Liver (tissue), 9 donors: ENCODE results near the gene MYO5C. TPM values are rescaled to one million over a fixed set of nuclear protein-coding genes. Genes with fewer than 3 reads are reported as not detected.

Experiments used
- DNase-seq: peaks from one replicate; pipeline ENCODE4 v3.0.0-alpha.2; 2017; ENCODE audit warnings: low spot score
- H3K27ac ChIP-seq, 2 donors: one replicate each; pipeline ENCODE4 v1.7.0; 2013; ENCODE audit warnings: inconsistent platforms in 2 of 2, low read length in 2 of 2, control low read depth in 1 of 2, low read depth in 1 of 2, mild to moderate bottlenecking in 1 of 2
- H3K27me3 ChIP-seq, 4 donors: one replicate each; pipeline versions ENCODE4 v1.6.1 to v1.7.0; 2013; ENCODE audit warnings: low read length in 3 of 4, inconsistent platforms in 1 of 4, mild to moderate bottlenecking in 1 of 4, moderate library complexity in 1 of 4; ENCODE audit not compliant: control insufficient read depth in 4 of 4, insufficient read depth in 4 of 4
- H3K36me3 ChIP-seq, 4 donors: one replicate each; pipeline versions ENCODE4 v1.6.1 to v1.7.0; 2013; ENCODE audit warnings: low read length in 3 of 4, mild to moderate bottlenecking in 3 of 4, low read depth in 1 of 4, moderate library complexity in 1 of 4; ENCODE audit not compliant: control insufficient read depth in 4 of 4, insufficient read depth in 3 of 4
- H3K4me1 ChIP-seq, 4 donors: one replicate each; pipeline versions ENCODE4 v1.6.1 to v1.7.0; 2013; ENCODE audit warnings: low read length in 3 of 4, mild to moderate bottlenecking in 3 of 4, moderate library complexity in 1 of 4; ENCODE audit not compliant: control insufficient read depth in 4 of 4, insufficient read depth in 4 of 4
- H3K4me3 ChIP-seq, 3 donors: one replicate each; pipeline versions ENCODE4 v1.6.1 to v1.7.0; 2013; ENCODE audit warnings: low read length in 3 of 3, control low read depth in 1 of 3, low read depth in 1 of 3, mild to moderate bottlenecking in 1 of 3
- H3K9ac ChIP-seq, 2 donors: one replicate each; pipeline ENCODE4 v1.7.0; 2013; ENCODE audit warnings: low read length in 2 of 2, mild to moderate bottlenecking in 2 of 2, moderate library complexity in 2 of 2, control low read depth in 1 of 2, low read depth in 1 of 2
- H3K9me3 ChIP-seq, 4 donors: one replicate each; pipeline versions ENCODE4 v1.6.1 to v1.7.0; 2013; ENCODE audit warnings: low read length in 3 of 4; ENCODE audit not compliant: control insufficient read depth in 4 of 4
- EGR1 ChIP-seq, 2 donors: IDR thresholded peaks; 2 replicates each; pipeline ENCODE4 v1.6.1; 2016 to 2018; ENCODE audit warnings: antibody characterized with exemption in 2 of 2, low read depth in 2 of 2
- FOXA1 ChIP-seq: IDR thresholded peaks from 2 replicates; pipeline ENCODE4 v1.6.1; 2016; ENCODE audit warnings: antibody characterized with exemption
- FOXA2 ChIP-seq: IDR thresholded peaks from 2 replicates; pipeline ENCODE4 v1.6.1; 2016; ENCODE audit warnings: antibody characterized with exemption
- GABPA ChIP-seq, 2 donors: IDR thresholded peaks in 1 of 2; conservative IDR thresholded peaks in 1 of 2; 2 replicates each; pipeline ENCODE4 v1.6.1; 2016; ENCODE audit warnings: antibody characterized with exemption in 2 of 2, mild to moderate bottlenecking in 1 of 2, moderate library complexity in 1 of 2
- HNF4A ChIP-seq, 2 donors: conservative IDR thresholded peaks; 2 replicates each; pipeline ENCODE4 v1.6.1; 2016; ENCODE audit warnings: antibody characterized with exemption in 2 of 2, mild to moderate bottlenecking in 2 of 2
- HNF4G ChIP-seq: IDR thresholded peaks from 2 replicates; pipeline ENCODE4 v1.6.1; 2016; ENCODE audit warnings: antibody characterized with exemption
- JUND ChIP-seq, 2 donors: IDR thresholded peaks; 2 replicates each; pipeline ENCODE4 v1.6.1; 2016; ENCODE audit warnings: antibody characterized with exemption in 2 of 2
- NR2F2 ChIP-seq: IDR thresholded peaks from 2 replicates; pipeline ENCODE4 v1.6.1; 2016; ENCODE audit warnings: antibody characterized with exemption
- RAD21 ChIP-seq, 2 donors: IDR thresholded peaks; 2 replicates each; pipeline ENCODE4 v1.6.1; 2016; ENCODE audit warnings: antibody characterized with exemption in 2 of 2, mild to moderate bottlenecking in 2 of 2
- REST ChIP-seq: IDR thresholded peaks from 2 replicates; pipeline ENCODE4 v1.6.1; 2016; ENCODE audit warnings: antibody characterized with exemption, mild to moderate bottlenecking
- RXRA ChIP-seq, 2 donors: IDR thresholded peaks; 2 replicates each; pipeline ENCODE4 v1.6.1; 2017 to 2018; ENCODE audit warnings: antibody characterized with exemption in 2 of 2, mild to moderate bottlenecking in 1 of 2
- TAF1 ChIP-seq: conservative IDR thresholded peaks from 2 replicates; pipeline ENCODE4 v1.6.1; 2016; ENCODE audit warnings: antibody characterized with exemption, mild to moderate bottlenecking
- YY1 ChIP-seq: IDR thresholded peaks from 2 replicates; pipeline ENCODE4 v1.6.1; 2016; ENCODE audit warnings: antibody characterized with exemption, mild to moderate bottlenecking
- ZBTB33 ChIP-seq: IDR thresholded peaks from 2 replicates; pipeline ENCODE4 v1.6.1; 2016; ENCODE audit warnings: antibody characterized with exemption
- WGBS: extraction: QIAGEN DNeasy Blood & Tissue Kit; methylation state at CpG from one replicate; pipeline ENCODE4 v1.1.7; 2013; 5-methylcytosine and 5-hydroxymethylcytosine counted together
- polyA plus RNA-seq, 2 donors: library from polyadenylated mRNA; stranded (reverse) in 1 of 2; unstranded in 1 of 2; fragments of 200-250 nt in 1 of 2; fragments of >200 nt in 1 of 2; fragmentation: Nextera tagmentation in 1 of 2; extraction: Ambion mirVana in 1 of 2; gene quantifications; one replicate each; pipeline versions ENCODE4 v1.2.1 to v1.2.3, GENCODE V29; 2013 to 2015
- total RNA-seq, 2 donors: library from RNA; depleted of rRNA; stranded (reverse); fragments of >200 nt; gene quantifications; one replicate each; pipeline ENCODE4 v1.2.3, GENCODE V29; 2014
- TF ChIP-seq, protein P1 (sequence below): IDR thresholded peaks from 2 replicates; pipeline ENCODE4 v1.6.1; 2016; ENCODE audit warnings: antibody characterized with exemption
- TF ChIP-seq, protein P2 (sequence below): IDR thresholded peaks from 2 replicates; pipeline ENCODE4 v1.6.1; 2016; ENCODE audit warnings: antibody characterized with exemption
- TF ChIP-seq, protein P3 (sequence below): fragments of 150-350 bp; IDR thresholded peaks from 2 replicates; pipeline ENCODE4 v1.5.1; 2017; ENCODE audit warnings: improper control_type of control experiment, low read depth, low read length; ENCODE audit not compliant: missing input control
- donor health status: healthy.
- donor health status: healthy.
- donor health status: healthy.
- donor health status: healthy.
- donor health status: healthy.

MYO5C gene
- total and polyA plus RNA-seq, 4 donors, result 1.9 to 8.6 (median 3.0) TPM

- TF ChIP-seq GABPA (IDR thresholded peaks at IDR 0.05 in 1 of 2, conservative IDR thresholded peaks at IDR 0.05 in 1 of 2), result no peak
- TF ChIP-seq REST, result no peak
- TF ChIP-seq, protein P1, sequence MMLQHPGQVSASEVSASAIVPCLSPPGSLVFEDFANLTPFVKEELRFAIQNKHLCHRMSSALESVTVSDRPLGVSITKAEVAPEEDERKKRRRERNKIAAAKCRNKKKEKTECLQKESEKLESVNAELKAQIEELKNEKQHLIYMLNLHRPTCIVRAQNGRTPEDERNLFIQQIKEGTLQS, result peak; percentile 31
- TF ChIP-seq RXRA (IDR thresholded peaks at IDR 0.05), result peak; percentile 7 to 35
- TF ChIP-seq, protein P2, sequence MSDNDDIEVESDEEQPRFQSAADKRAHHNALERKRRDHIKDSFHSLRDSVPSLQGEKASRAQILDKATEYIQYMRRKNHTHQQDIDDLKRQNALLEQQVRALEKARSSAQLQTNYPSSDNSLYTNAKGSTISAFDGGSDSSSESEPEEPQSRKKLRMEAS, result no peak
- TF ChIP-seq YY1, result no peak
- peak; percentile 73 to 79 for TF ChIP-seq JUND (IDR thresholded peaks at IDR 0.05)
- TF ChIP-seq HNF4G, result peak; percentile 25
- peak; percentile 28 to 46 for TF ChIP-seq HNF4A (conservative IDR thresholded peaks at IDR 0.05)
- no peak for TF ChIP-seq NR2F2
- TF ChIP-seq, protein P3, sequence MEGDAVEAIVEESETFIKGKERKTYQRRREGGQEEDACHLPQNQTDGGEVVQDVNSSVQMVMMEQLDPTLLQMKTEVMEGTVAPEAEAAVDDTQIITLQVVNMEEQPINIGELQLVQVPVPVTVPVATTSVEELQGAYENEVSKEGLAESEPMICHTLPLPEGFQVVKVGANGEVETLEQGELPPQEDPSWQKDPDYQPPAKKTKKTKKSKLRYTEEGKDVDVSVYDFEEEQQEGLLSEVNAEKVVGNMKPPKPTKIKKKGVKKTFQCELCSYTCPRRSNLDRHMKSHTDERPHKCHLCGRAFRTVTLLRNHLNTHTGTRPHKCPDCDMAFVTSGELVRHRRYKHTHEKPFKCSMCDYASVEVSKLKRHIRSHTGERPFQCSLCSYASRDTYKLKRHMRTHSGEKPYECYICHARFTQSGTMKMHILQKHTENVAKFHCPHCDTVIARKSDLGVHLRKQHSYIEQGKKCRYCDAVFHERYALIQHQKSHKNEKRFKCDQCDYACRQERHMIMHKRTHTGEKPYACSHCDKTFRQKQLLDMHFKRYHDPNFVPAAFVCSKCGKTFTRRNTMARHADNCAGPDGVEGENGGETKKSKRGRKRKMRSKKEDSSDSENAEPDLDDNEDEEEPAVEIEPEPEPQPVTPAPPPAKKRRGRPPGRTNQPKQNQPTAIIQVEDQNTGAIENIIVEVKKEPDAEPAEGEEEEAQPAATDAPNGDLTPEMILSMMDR, result no peak
- no peak for DNase-seq
- H3K9me3 ChIP-seq, result no peaks in the 10 kb centered on the region
- H3K27ac ChIP-seq, result no peak overlapping the region
- H3K4me1 ChIP-seq, result peaks cover 0 to 3% (median 0%) of the 10 kb centered on the region in 4 donors
- no peak overlapping the region for H3K9ac ChIP-seq
- WGBS, result 35% methylated on average over 8 of the region's 8 CpGs
- H3K27me3 ChIP-seq, result no peaks in the 10 kb centered on the region
- peaks cover 0 to 7% (median 3%) of the 10 kb centered on the region in 4 donors for H3K36me3 ChIP-seq
- H3K4me3 ChIP-seq, result no peak overlapping the region
Observed at GRCh38 chr15:52228921-52229320, 66.7 kb downstream of the MYO5C start.

GRCh38 chr15:52227456-52227855 is 68.1 kb downstream of the MYO5C start:
- H3K27ac ChIP-seq, result no peak overlapping the region
- 57% methylated on average over 5 of the region's 5 CpGs for WGBS
- H3K27me3 ChIP-seq, result no peaks in the 10 kb centered on the region
- H3K9ac ChIP-seq, result no peak overlapping the region
- no peaks in the 10 kb centered on the region for H3K9me3 ChIP-seq
- TF ChIP-seq, protein P1, result no peak
- TF ChIP-seq FOXA1, result no peak
- no peak for TF ChIP-seq REST
- no peak for TF ChIP-seq EGR1 (IDR thresholded peaks at IDR 0.05; ENCODE audit: low read depth in 2 of 2)
- TF ChIP-seq GABPA (IDR thresholded peaks at IDR 0.05 in 1 of 2, conservative IDR thresholded peaks at IDR 0.05 in 1 of 2), result no peak
- TF ChIP-seq YY1, result no peak
- TF ChIP-seq NR2F2, result no peak
- no peak for TF ChIP-seq FOXA2
- no peak for TF ChIP-seq ZBTB33
- peak; percentile 84 to 86 for TF ChIP-seq RAD21 (IDR thresholded peaks at IDR 0.05)
- no peak for TF ChIP-seq HNF4A (conservative IDR thresholded peaks at IDR 0.05)
- TF ChIP-seq, protein P3, result peak; percentile 79
- no peak for TF ChIP-seq JUND (IDR thresholded peaks at IDR 0.05)
- TF ChIP-seq HNF4G, result no peak
- no peak for TF ChIP-seq TAF1
- H3K36me3 ChIP-seq, result peaks cover 2 to 10% (median 6%) of the 10 kb centered on the region in 4 donors
- H3K4me3 ChIP-seq, result no peak overlapping the region
- DNase-seq, result no peak
- peaks cover 0 to 3% (median 0%) of the 10 kb centered on the region in 4 donors for H3K4me1 ChIP-seq
